Fibroblast of villous mesenchyme (primary cell): ENCODE results near the gene ORC3. TPM values are rescaled to one million over a fixed set of nuclear protein-coding genes. Genes with fewer than 3 reads are reported as not detected.
A peak's percentile ranks its signal among the peaks of the same experiment; 100 is the strongest.
"Not testable (repeated sequence)": the region's sequence is repeated elsewhere in the genome, so short reads cannot be mapped to it uniquely, and the experiment has no call there.

ENCODE experiments used
- DNase-seq: peaks from one replicate; pipeline ENCODE4 v3.0.0-alpha.2; 2010; ENCODE audit warnings: low read depth
- H3K4me3 ChIP-seq: 2 replicates; pipeline ENCODE4 v1.5.1; 2011; ENCODE audit warnings: low read depth, mild to moderate bottlenecking, low read length
- CTCF ChIP-seq: IDR thresholded peaks from 2 replicates; pipeline ENCODE4 v1.5.1; 2012; ENCODE audit warnings: low read depth, mild to moderate bottlenecking, low read length; ENCODE audit not compliant: insufficient read depth
- total RNA-seq: library from RNA; depleted of rRNA; stranded (reverse); fragments of >200 nt; gene quantifications from 2 replicates; pipeline ENCODE4 v1.2.3, GENCODE V29; 2012

ORC3 gene
- total RNA-seq, 1 donor = 32.0 TPM

GRCh38 chr6:87684895-87685654, 95.1 kb downstream of the ORC3 start:
- DNase-seq = no peak
- H3K4me3 ChIP-seq = no peak overlapping the region
- no peak for TF ChIP-seq CTCF

- H3K4me3 ChIP-seq, DNase-seq: not testable (repeated sequence)
Measured at GRCh38 chr6:87686636-87687205, 96.8 kb downstream of the ORC3 start.

GRCh38 chr6:87687296-87687695, 97.4 kb downstream of the ORC3 start:
- H3K4me3 ChIP-seq = no peak overlapping the region
- TF ChIP-seq CTCF = no peak

GRCh38 chr6:87687893-87688292, 98.0 kb downstream of the ORC3 start:
- H3K4me3 ChIP-seq, DNase-seq: not testable (repeated sequence)

More at GRCh38 chr6:87687296-87687695, 97.4 kb downstream of the ORC3 start:
- no peak for DNase-seq

- no peak overlapping the region for H3K4me3 ChIP-seq
- DNase-seq = no peak
- no peak for TF ChIP-seq CTCF
Measured at GRCh38 chr6:87690441-87690840, 100.5 kb downstream of the ORC3 start.

GRCh38 chr6:87692086-87692485, 102.2 kb downstream of the ORC3 start:
- DNase-seq = no peak
- no peak for TF ChIP-seq CTCF
- H3K4me3 ChIP-seq = no peak overlapping the region

- H3K4me3 ChIP-seq, DNase-seq: not testable (repeated sequence)
Measured at GRCh38 chr6:87696817-87697216, 106.9 kb downstream of the ORC3 start.

GRCh38 chr6:87697581-87698546, 107.9 kb downstream of the ORC3 start:
- TF ChIP-seq CTCF = no peak
- DNase-seq = peak; percentile 75
- peak overlapping the region; percentile 98 for H3K4me3 ChIP-seq
